Upper lobe of left lung (tissue), 4 donors: Measurements from ENCODE around the gene SERINC5.

ENCODE experiments used
- CTCF ChIP-seq, 6 experiments: fragments of 450-650 bp in 4 of 6; fragments of 200-600 bp in 2 of 6; sonication (generic) in 2 of 6; IDR thresholded peaks; one replicate each; pipeline ENCODE4 v1.5.1; 2016 to 2019; ENCODE audit warnings: antibody characterized with exemption in 6 of 6
- EP300 ChIP-seq, 4 donors: sonication (generic); formaldehyde crosslinking; IDR thresholded peaks; one replicate each; pipeline ENCODE4 v1.5.1; 2017; ENCODE audit warnings: antibody characterized with exemption in 4 of 4, control low read depth in 2 of 4
- POLR2A ChIP-seq, 4 donors: fragments of 450-650 bp; IDR thresholded peaks; one replicate each; pipeline ENCODE4 v1.5.1; 2016 to 2017; ENCODE audit warnings: antibody characterized with exemption in 4 of 4, mild to moderate bottlenecking in 2 of 4
- POLR2AphosphoS5 ChIP-seq, 2 donors: sonication (generic); formaldehyde crosslinking; IDR thresholded peaks; one replicate each; pipeline ENCODE4 v1.5.1; 2017; ENCODE audit warnings: antibody characterized with exemption in 2 of 2

DNA sequence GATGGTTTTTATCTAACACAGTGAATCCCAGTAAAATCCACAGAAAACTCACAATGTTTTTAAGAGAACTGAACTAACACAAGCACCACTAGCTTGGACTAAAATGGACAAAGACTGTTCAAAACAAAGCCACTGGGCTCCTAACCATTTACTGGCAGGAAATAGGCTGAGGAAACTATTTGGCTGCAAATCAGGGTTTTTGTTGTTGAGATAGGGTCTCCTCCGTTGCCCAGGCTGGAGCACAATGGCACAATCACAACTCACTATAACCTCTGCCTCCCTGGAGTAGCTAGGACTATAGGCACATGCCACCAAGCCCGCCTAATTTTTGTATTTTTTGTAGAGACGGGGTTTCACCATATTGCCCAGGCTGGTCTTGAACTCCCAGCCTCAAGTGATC is 121.0 kb downstream of the SERINC5 start:
- TF ChIP-seq CTCF (IDR thresholded peaks at IDR 0.05) (no peak), POLR2AphosphoS5 (IDR thresholded peaks at IDR 0.05) (no peak), POLR2A (IDR thresholded peaks at IDR 0.05) (no peak), EP300 (IDR thresholded peaks at IDR 0.05) (no peak)
